OCI-LY3 (cell line): ENCODE measurements around the gene RGL1.

Experiments
- CTCF ChIP-seq: fragments of 200-600, 300-600 bp; sonication (generic); IDR thresholded peaks from 2 replicates; pipeline ENCODE4 v1.5.1; 2014; ENCODE audit warnings: antibody characterized with exemption, low read length, low read depth
- EZH2phosphoT487 ChIP-seq: fragments of 200-600 bp; shearing (Covaris generic); IDR thresholded peaks from 2 replicates; pipeline ENCODE4 v1.6.1; 2018; ENCODE audit warnings: antibody characterized with exemption, mixed run types, low read depth

- TF ChIP-seq CTCF (no peak), EZH2phosphoT487 (no peak)
Observed at GRCh38 chr1:183886083-183886828, 81.3 kb downstream of the RGL1 start.
